ENCODE measurements around the gene ENTPD6.
"Not testable (repeated sequence)": the region's sequence is repeated elsewhere in the genome, so short reads cannot be mapped to it uniquely, and the experiment has no call there.

ENTPD6 gene

DNA sequence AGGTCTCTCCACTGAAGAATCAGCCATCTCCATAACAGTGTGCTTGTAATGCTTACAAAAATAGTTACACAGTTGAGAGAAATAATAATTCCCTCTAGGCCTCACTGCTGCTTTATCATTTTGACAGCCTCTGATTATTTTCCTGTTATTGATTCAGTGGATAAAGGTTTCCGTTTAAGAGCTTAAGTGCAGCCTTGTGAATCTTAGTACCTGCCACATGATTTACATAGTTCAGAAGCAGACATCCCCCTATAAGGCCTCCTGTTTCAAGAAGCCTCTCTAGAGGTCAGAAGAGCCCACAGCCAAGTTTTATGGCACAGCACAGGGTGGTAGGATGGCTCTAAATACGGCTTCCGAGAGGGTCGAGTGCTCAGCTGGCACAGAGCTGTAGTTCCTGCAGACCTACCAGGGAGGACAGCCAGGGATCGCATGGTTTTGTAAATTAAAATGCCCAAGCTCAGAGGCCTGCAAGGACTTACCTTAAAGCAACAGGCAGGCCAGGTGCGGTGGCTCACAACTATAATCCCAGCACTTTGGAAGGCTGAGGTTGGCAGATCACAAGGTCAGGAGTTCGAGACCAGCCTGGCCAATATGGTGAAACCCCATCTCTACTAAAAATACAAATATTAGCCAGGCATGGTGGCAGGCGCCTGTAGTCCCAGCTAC lies 34.8 kb downstream of the ENTPD6 start:
- TF ChIP-seq, protein P1, sequence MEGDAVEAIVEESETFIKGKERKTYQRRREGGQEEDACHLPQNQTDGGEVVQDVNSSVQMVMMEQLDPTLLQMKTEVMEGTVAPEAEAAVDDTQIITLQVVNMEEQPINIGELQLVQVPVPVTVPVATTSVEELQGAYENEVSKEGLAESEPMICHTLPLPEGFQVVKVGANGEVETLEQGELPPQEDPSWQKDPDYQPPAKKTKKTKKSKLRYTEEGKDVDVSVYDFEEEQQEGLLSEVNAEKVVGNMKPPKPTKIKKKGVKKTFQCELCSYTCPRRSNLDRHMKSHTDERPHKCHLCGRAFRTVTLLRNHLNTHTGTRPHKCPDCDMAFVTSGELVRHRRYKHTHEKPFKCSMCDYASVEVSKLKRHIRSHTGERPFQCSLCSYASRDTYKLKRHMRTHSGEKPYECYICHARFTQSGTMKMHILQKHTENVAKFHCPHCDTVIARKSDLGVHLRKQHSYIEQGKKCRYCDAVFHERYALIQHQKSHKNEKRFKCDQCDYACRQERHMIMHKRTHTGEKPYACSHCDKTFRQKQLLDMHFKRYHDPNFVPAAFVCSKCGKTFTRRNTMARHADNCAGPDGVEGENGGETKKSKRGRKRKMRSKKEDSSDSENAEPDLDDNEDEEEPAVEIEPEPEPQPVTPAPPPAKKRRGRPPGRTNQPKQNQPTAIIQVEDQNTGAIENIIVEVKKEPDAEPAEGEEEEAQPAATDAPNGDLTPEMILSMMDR (IDR thresholded peaks at IDR 0.05; ENCODE audit: borderline replicate concordance, insufficient read depth, low read depth, low read length) = no peak
- no peak overlapping the region for H3K4me3 ChIP-seq (ENCODE audit: low read depth, low read length)

DNA sequence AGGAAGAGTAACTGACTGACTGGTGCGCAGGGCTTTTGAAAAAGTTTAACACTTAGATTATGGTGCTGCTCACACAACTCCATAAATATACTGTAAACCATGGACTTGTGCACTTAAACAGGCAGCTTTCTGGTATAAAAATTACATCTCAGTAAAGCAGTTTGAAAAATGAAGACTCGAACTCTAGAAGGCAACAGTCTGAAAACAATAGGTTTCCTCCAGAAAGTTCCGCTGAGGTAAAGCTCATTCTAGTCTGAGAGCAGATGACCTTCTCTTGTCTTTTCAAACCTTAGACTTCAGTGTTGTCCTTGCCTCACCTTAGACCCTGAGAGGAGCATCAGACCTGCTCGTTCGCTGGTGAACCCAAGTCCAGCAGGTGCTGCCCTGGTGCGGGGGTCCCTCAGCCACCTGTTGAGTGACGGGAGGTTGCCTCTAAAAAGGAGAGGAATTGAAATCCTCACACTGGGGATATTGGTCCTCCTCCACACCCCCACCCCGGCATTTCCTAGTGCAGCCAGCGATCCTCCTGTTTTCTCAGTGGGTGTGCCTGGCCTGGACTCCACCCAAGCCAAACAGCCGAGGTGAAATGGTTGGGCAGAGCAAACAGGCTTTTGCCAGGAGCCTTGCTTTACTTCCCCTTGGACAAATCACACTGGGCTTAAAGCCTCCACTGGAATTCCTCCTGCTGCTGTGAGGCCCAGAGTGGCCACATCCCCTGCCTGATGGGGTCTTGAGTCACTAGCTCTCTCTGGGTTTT lies 37.7 kb downstream of the ENTPD6 start:
- TF ChIP-seq, protein P1 (IDR thresholded peaks at IDR 0.05; ENCODE audit: borderline replicate concordance, insufficient read depth, low read depth, low read length) = no peak
- H3K4me3 ChIP-seq (ENCODE audit: low read depth, low read length) = no peak overlapping the region

DNA sequence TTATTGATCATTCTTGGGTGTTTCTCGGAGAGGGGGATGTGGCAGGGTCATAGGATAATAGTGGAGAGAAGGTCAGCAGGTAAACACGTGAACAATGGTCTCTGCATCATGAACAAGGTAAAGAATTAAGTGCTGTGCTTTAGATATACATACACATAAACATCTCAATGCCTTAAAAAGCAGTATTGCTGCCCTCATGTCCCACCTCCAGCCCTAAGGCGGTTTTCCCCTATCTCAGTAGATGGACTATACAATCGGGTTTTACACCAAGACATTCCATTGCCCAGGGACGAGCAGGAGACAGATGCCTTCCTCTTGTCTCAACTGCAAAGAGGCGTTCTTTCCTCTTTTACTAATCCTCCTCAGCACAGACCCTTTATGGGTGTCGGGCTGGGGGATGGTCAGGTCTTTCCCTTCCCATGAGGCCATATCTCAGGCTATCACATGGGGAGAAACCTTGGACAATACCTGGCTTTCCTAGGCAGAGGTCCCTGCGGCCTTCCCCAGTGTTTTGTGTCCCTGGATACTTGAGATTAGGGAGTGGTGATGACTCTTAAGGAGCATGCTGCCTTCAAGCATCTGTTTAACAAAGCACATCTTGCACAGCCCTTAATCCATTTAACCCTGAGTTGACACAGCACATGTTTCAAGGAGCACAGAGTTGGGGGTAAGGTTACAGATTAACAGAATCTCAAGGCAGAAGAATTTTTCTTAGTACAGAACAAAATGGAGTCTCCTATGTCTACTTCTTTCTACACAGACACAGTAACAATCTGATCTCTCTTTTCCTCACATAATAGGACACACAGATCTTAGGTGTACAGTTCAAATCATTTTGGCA lies 38.7 kb downstream of the ENTPD6 start:
- not testable (repeated sequence) for H3K4me3 ChIP-seq (ENCODE audit: low read depth, low read length)

DNA sequence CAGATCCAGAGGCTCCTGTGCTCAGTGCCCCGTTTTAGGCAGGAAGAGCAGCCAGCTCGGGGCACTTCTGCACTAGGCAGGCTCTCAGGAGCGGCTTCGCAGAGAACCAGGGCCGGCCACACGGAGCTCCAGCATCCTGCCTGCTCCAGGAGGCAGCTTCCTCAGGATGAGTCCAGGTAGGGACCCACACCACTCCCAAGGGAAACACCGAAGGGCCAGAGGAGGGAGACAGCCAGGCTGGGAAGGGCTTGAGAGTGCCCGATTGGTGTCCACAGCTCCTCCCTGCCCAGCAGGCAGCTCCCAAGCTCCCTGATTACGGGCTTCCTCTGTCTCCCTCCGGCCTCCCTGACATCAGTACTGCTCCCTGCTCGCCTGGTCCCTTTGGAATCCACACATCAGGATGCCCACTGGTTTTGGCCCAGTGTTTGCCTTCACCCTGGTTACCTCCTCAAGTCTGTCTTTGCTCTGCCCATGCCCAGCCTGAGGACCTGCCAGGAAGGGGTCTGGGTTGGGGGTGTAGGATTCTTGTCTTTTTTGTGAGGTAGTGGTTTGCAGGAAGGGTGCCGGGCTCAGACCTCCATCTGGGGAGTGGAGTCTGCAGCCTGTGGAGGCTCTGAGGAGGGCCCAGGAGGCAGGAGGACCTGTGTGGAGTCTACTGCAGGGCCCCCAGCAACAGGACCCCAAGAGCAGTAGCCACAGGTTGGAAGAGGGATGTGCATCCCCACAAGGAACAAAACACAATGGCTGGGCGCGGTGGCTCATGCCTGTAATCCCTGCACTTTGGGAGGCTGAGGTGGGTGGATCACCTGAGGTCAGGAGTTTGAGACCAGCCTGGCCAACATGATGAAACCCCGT lies 41.2 kb downstream of the ENTPD6 start:
- H3K4me3 ChIP-seq (ENCODE audit: low read depth, low read length) = no peak overlapping the region
- TF ChIP-seq, protein P1 (IDR thresholded peaks at IDR 0.05; ENCODE audit: borderline replicate concordance, insufficient read depth, low read depth, low read length) = no peak

DNA sequence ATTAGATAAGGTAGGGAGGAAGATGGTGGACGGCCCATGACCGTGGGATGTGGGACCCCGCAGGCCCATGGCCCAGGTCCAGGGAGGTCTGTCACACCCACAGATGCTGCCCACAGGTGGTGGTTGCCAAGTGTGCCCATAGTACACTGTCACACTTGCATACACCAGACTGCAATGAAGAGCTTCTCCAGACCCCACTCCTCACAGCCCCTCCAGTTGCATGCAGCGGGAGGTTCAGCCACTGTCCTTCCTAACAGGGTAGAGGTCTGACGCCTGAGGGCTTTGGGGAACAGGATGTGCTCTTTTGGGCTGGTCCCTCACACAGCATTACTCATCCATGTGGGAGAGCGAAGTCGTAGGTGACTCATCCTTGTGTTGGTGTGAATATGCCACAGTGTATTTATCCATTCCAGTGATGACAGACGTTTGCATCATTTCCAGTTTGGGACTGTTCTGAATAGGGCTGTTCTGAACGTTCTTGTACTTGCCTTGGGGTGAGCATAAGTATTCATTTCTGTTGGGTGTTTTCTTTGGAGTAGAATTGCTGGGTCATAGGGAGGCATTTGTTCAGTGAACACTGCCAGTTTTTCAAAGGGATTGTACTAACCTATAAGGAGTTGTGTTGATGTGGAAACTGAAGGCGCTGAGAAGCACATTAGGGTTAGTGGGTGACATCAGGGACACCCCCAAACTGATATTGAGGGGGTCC lies 42.3 kb downstream of the ENTPD6 start:
- H3K4me3 ChIP-seq (ENCODE audit: low read depth, low read length) = no peak overlapping the region
- TF ChIP-seq, protein P1 (IDR thresholded peaks at IDR 0.05; ENCODE audit: borderline replicate concordance, insufficient read depth, low read depth, low read length) = no peak

DNA sequence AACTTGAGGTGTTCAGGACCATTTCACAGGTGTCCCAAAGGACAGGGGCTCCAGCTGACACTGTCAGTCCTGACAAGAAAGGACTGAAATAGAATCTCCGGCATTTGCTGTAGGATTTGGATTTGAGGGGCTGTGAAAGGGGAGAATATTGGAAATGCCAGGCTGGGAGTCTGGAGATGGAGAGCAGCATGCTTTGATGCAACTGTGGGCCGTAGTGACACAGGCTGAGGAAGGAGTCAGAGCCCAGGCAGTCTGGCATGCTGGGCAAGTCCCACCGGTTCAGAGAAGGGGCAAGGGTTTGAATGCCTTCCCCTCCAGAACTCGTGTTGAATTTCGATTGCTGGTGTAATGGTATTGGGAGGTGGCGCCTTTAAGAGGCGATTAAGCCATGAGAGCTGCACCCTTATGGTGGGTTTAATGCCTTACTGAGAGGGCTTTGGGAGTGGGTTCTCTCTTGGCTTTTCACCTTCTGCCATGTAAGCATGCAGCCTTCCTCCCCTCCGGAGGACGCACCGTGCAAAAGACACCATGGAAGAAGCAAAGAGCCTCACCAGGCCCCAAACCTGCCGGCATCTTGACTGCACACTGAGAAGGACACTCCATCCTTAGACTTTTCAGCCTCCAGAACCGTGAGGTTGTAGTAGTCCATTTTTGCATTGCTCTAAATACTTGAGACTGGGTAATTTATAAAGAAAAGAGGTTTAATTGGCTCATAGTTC lies 43.0 kb downstream of the ENTPD6 start:
- H3K4me3 ChIP-seq (ENCODE audit: low read depth, low read length) = no peak overlapping the region
- TF ChIP-seq, protein P1 (IDR thresholded peaks at IDR 0.05; ENCODE audit: borderline replicate concordance, insufficient read depth, low read depth, low read length) = no peak
